ENCODE measurements around the gene RBM39.

DNA sequence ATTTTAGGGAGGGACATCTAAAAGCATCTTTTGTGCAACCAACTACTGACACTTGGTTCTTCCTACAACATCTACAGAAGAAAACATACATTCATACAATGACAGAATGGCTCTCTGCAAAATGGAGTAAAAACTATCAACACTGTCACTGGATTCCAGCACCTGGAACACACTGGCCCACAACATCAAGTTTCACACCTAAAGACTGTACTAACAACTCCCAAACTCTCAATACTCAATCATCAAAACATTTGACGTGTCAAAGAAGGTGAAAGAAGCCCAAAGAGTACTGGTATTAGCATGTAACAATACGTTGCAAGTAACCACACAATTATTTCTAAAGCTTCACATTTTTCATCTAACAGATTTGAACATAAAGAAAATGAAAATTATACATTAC lies 79.5 kb downstream of the RBM39 start:
- TF ChIP-seq POLR2A (IDR thresholded peaks at IDR 0.05; ENCODE audit: low read length), result no peak
- no peak for TF ChIP-seq GATA1 (IDR thresholded peaks at IDR 0.05; ENCODE audit: low read depth, low read length)
